Kidney (tissue), 22 donors: ENCODE results near the gene NEAT1. TPM values are rescaled to one million over a fixed set of nuclear protein-coding genes. Genes with fewer than 3 reads are reported as not detected.

Source experiments
- DNase-seq, 5 donors: peaks; one replicate each; pipeline ENCODE4 v3.0.0-alpha.2; 2013 to 2020
- FAIRE-seq: peaks from 2 replicates; lab custom pipeline; 2012; peaks lifted over from hg19 to GRCh38; lab: Jason Lieb, UNC
- H3K27ac ChIP-seq, 2 donors: one replicate each; pipeline ENCODE4 v1.7.0; 2013; ENCODE audit warnings: low read depth in 2 of 2, low read length in 2 of 2, inconsistent platforms in 1 of 2
- H3K27me3 ChIP-seq: one replicate; pipeline ENCODE4 v1.7.1; 2013; ENCODE audit warnings: low read length, inconsistent platforms; ENCODE audit not compliant: control insufficient read depth, insufficient read depth
- H3K36me3 ChIP-seq, 3 donors: one replicate each; pipeline versions ENCODE4 v1.7.0 to v1.7.1; 2013; ENCODE audit warnings: low read length in 3 of 3, control low read depth in 1 of 3, inconsistent platforms in 1 of 3; ENCODE audit not compliant: insufficient read depth in 3 of 3, control insufficient read depth in 2 of 3
- H3K4me1 ChIP-seq, 3 donors: one replicate each; pipeline versions ENCODE4 v1.7.0 to v1.7.1; 2013; ENCODE audit warnings: low read length in 3 of 3, inconsistent platforms in 1 of 3, low read depth in 1 of 3; ENCODE audit not compliant: control insufficient read depth in 2 of 3, insufficient read depth in 2 of 3
- H3K4me3 ChIP-seq, 3 donors: one replicate each; pipeline versions ENCODE4 v1.7.0 to v1.8.1; 2013; ENCODE audit warnings: low read length in 3 of 3, control low read depth in 1 of 3, inconsistent platforms in 1 of 3
- H3K9ac ChIP-seq, 3 donors: one replicate each; pipeline versions ENCODE4 v1.7.0 to v1.7.1; 2013; ENCODE audit warnings: low read length in 3 of 3, control low read depth in 1 of 3, inconsistent platforms in 1 of 3
- H3K9me3 ChIP-seq, 3 donors: one replicate each; pipeline versions ENCODE4 v1.7.0 to v1.7.1; 2013; ENCODE audit warnings: low read length in 3 of 3, control low read depth in 1 of 3, inconsistent platforms in 1 of 3; ENCODE audit not compliant: control insufficient read depth in 2 of 3, insufficient read depth in 1 of 3
- CTCF ChIP-seq: IDR thresholded peaks from 3 replicates; pipeline ENCODE4 v1.5.1; 2012; ENCODE audit warnings: mild to moderate bottlenecking, moderate library complexity, borderline replicate concordance; ENCODE audit not compliant: insufficient read depth; ENCODE audit errors: extremely low read depth
- intact Hi-C: fragments of 100-400 bp; cut with DNase I; formaldehyde crosslinking; loops from one replicate; pipeline ENCODE4 v1.11.1; 2022
- long read RNA-seq, 10 donors: library from polyadenylated mRNA in 1 of 10; unstranded in 1 of 10; transcript quantifications; one replicate each; pipeline ENCODE4 v2.0.0 and lab custom pipeline, GENCODE V29; 2021 to 2026
- polyA plus RNA-seq: library from polyadenylated mRNA; stranded (reverse); fragments of 350-450 nt; fragmentation: Illumina TruSeq; extraction: RNeasy Lipid Tissue Mini Kit (QIAGEN cat#74804); gene quantifications from one replicate; pipeline ENCODE4 v1.2.3, GENCODE V29; 2014; ENCODE audit warnings: low read depth, low replicate concordance; ENCODE audit not compliant: insufficient read depth
- total RNA-seq: library from RNA; stranded (reverse); fragmentation: NEBNext Ultra II Directional; extraction: Animal tissue kit (Norgen Biotek cat#: 25700); gene quantifications from one replicate; pipeline ENCODE4 v1.2.1, GENCODE V29; 2021
- donor health status: control.
- donor health status: control.
- donor health status: control.
- donor health status: control.
- donor health status: control.
- donor health status: DM: yes; HTN: yes; CAD: no.
- donor health status: Normal renal cell carcinoma (clear cell type).

The NEAT1 gene
- 1,006 TPM for total RNA-seq
- polyA plus RNA-seq: 595 TPM
- long read RNA-seq, donor 1, full-length matches to known transcripts: 43 of 43 reads
- long read RNA-seq, donor 1, partial matches to known transcripts: 0 of 43 reads
- long read RNA-seq, donor 1, other reads (novel, unspliced or antisense): 0 of 43 reads
- long read RNA-seq, donor 2, full-length matches to known transcripts: 180 of 180 reads
- long read RNA-seq, donor 2, partial matches to known transcripts: 0 of 180 reads
- long read RNA-seq, donor 2, other reads (novel, unspliced or antisense): 0 of 180 reads
- long read RNA-seq, donor 3, full-length matches to known transcripts: 400 of 400 reads
- long read RNA-seq, donor 3, partial matches to known transcripts: 0 of 400 reads
- long read RNA-seq, donor 3, other reads (novel, unspliced or antisense): 0 of 400 reads
- long read RNA-seq, donor 4, full-length matches to known transcripts: 66 of 66 reads
- long read RNA-seq, donor 4, partial matches to known transcripts: 0 of 66 reads
- long read RNA-seq, donor 4, other reads (novel, unspliced or antisense): 0 of 66 reads
- long read RNA-seq, donor 5, full-length matches to known transcripts: 11 of 11 reads
- long read RNA-seq, donor 5, partial matches to known transcripts: 0 of 11 reads
- long read RNA-seq, donor 5, other reads (novel, unspliced or antisense): 0 of 11 reads
- long read RNA-seq, donor 6, full-length matches to known transcripts: 26 of 26 reads
- long read RNA-seq, donor 6, partial matches to known transcripts: 0 of 26 reads
- long read RNA-seq, donor 6, other reads (novel, unspliced or antisense): 0 of 26 reads
- long read RNA-seq, donor 7, full-length matches to known transcripts: 1,009 of 1,009 reads
- long read RNA-seq, donor 7, partial matches to known transcripts: 0 of 1,009 reads
- long read RNA-seq, donor 7, other reads (novel, unspliced or antisense): 0 of 1,009 reads
- long read RNA-seq, donor 8, full-length matches to known transcripts: 33 of 33 reads
- long read RNA-seq, donor 8, partial matches to known transcripts: 0 of 33 reads
- long read RNA-seq, donor 8, other reads (novel, unspliced or antisense): 0 of 33 reads
- long read RNA-seq, donor 9, full-length matches to known transcripts: 19 of 19 reads
- long read RNA-seq, donor 9, partial matches to known transcripts: 0 of 19 reads
- long read RNA-seq, donor 9, other reads (novel, unspliced or antisense): 0 of 19 reads
- long read RNA-seq, donor 10, full-length matches to known transcripts: 156 of 156 reads
- long read RNA-seq, donor 10, partial matches to known transcripts: 0 of 156 reads
- long read RNA-seq, donor 10, other reads (novel, unspliced or antisense): 0 of 156 reads

GRCh38 chr11:65422633-65423515 lies at the start of gene NEAT1:
TSS of gene NEAT1 (plus strand) at chr11:65422798.
- H3K4me1 ChIP-seq: peaks cover 3 to 33% (median 16%) of the 10 kb centered on the region in 3 donors
- peak within 1 kb of the TSS; percentile 70 to 99 (median 98) for H3K4me3 ChIP-seq
- peak within 1 kb of the TSS; percentile 99 to 100 for H3K27ac ChIP-seq
- peak within 1 kb of the TSS; percentile 65 to 100 (median 99) for H3K9ac ChIP-seq
- TF ChIP-seq CTCF: no peak
- intact Hi-C loops: no loop called here
- FAIRE-seq (no peak), DNase-seq (peak; percentile 95 to 99 (median 96))
- H3K9me3 ChIP-seq: no peaks in the 10 kb centered on the region
- no peaks in the 10 kb centered on the region for H3K27me3 ChIP-seq
- peaks cover 0 to 48% (median 26%) of the 10 kb centered on the region in 3 donors for H3K36me3 ChIP-seq

GRCh38 chr11:65373839-65374580 lies 48.6 kb upstream of the NEAT1 start:
- intact Hi-C loops: no loop called here
- H3K36me3 ChIP-seq: no peaks in the 10 kb centered on the region
- peaks cover 0 to 18% (median 17%) of the 10 kb centered on the region in 3 donors for H3K4me1 ChIP-seq
- no peak overlapping the region for H3K9ac ChIP-seq
- no peak overlapping the region for H3K27ac ChIP-seq
- TF ChIP-seq CTCF: no peak
- no peaks in the 10 kb centered on the region for H3K9me3 ChIP-seq
- FAIRE-seq: no peak
- no peaks in the 10 kb centered on the region for H3K27me3 ChIP-seq
- peak in 1 of 5 donors; percentile 28 for DNase-seq
- H3K4me3 ChIP-seq: no peak overlapping the region
